DOHH2 (cell line): ENCODE measurements around the gene MYO7B.
"Not testable (repeated sequence)": the region's sequence is repeated elsewhere in the genome, so short reads cannot be mapped to it uniquely, and the experiment has no call there.

Source experiments
- H3F3A ChIP-seq: fragments of 200-600 bp; sonication (generic), shearing (Covaris generic); 2 replicates; pipeline ENCODE4 v1.6.0; 2016; ENCODE audit warnings: antibody characterized with exemption, mild to moderate bottlenecking; ENCODE audit not compliant: control insufficient read depth, insufficient read depth
- H3K27ac ChIP-seq: fragments of 200-600 bp; sonication (generic); 2 replicates; pipeline ENCODE4 v1.5.1; 2014; ENCODE audit warnings: low read depth, mild to moderate bottlenecking, low read length, moderate library complexity
- H3K27me3 ChIP-seq: fragments of 200-600 bp; sonication (generic); 2 replicates; pipeline ENCODE4 v1.6.1; 2014; ENCODE audit warnings: mild to moderate bottlenecking, low read length, mixed read lengths; ENCODE audit not compliant: control insufficient read depth
- H3K36me3 ChIP-seq: fragments of 200-600 bp; sonication (generic); 2 replicates; pipeline ENCODE4 v1.6.1; 2014; ENCODE audit warnings: mild to moderate bottlenecking, low read length, moderate library complexity, mixed read lengths; ENCODE audit not compliant: control insufficient read depth
- H3K4me1 ChIP-seq: fragments of 200-600 bp; sonication (generic); 2 replicates; pipeline ENCODE4 v1.6.1; 2014; ENCODE audit warnings: mild to moderate bottlenecking, low read length, mixed read lengths; ENCODE audit not compliant: control insufficient read depth
- H3K4me2 ChIP-seq: fragments of 200-600 bp; sonication (generic); 2 replicates; pipeline ENCODE4 v1.6.0; 2014; ENCODE audit warnings: mild to moderate bottlenecking, low read length, moderate library complexity
- H3K4me3 ChIP-seq: fragments of 200-600 bp; sonication (generic); 2 replicates; pipeline ENCODE4 v1.5.1; 2014; ENCODE audit warnings: mild to moderate bottlenecking, low read length, mixed read lengths
- H3K79me2 ChIP-seq: fragments of 200-600 bp; sonication (generic); 2 replicates; pipeline ENCODE4 v1.6.1; 2014; ENCODE audit warnings: mild to moderate bottlenecking, low read length, mixed read lengths; ENCODE audit not compliant: control insufficient read depth
- H3K9me2 ChIP-seq: fragments of 200-600 bp; sonication (generic); replicated peaks from 2 replicates; pipeline ENCODE4 v1.6.1; 2014; ENCODE audit warnings: mild to moderate bottlenecking, low read length, mixed read lengths; ENCODE audit not compliant: control insufficient read depth
- H3K9me3 ChIP-seq: fragments of 200-600 bp; sonication (generic); 2 replicates; pipeline ENCODE4 v1.6.1; 2014; ENCODE audit warnings: antibody characterized with exemption, low read length, mixed read lengths; ENCODE audit not compliant: control insufficient read depth, insufficient read depth
- H4K20me1 ChIP-seq: fragments of 200-600 bp; sonication (generic); 2 replicates; pipeline ENCODE4 v1.6.0; 2014; ENCODE audit warnings: low read depth, mild to moderate bottlenecking, antibody characterized with exemption, low read length, moderate library complexity; ENCODE audit not compliant: control insufficient read depth, insufficient read depth
- CTCF ChIP-seq: fragments of 200-600 bp; sonication (generic); IDR thresholded peaks from one replicate; pipeline ENCODE4 v1.5.1; 2014; ENCODE audit warnings: antibody characterized with exemption, mild to moderate bottlenecking, low read depth, low read length; ENCODE audit not compliant: poor library complexity, severe bottlenecking
- EZH2phosphoT487 ChIP-seq: fragments of 200-600 bp; sonication (generic); IDR thresholded peaks from 2 replicates; pipeline ENCODE4 v1.6.1; 2017; ENCODE audit warnings: borderline replicate concordance, mild to moderate bottlenecking, antibody characterized with exemption, low read length, moderate library complexity, mixed read lengths

The MYO7B gene

GRCh38 chr2:127568128-127568527, 32.6 kb downstream of the MYO7B start:
- no peaks in the 10 kb centered on the region for H3K9me2 ChIP-seq
- no peak overlapping the region for H3K4me2 ChIP-seq
- no peaks in the 10 kb centered on the region for H3K36me3 ChIP-seq
- TF ChIP-seq CTCF: no peak
- no peak for TF ChIP-seq EZH2phosphoT487
- no peaks in the 10 kb centered on the region for H3K9me3 ChIP-seq
- peaks cover 3% of the 10 kb centered on the region; the same call in 1 of the 2 replicates for H3K4me1 ChIP-seq
- H3K27me3 ChIP-seq: peaks cover 42% of the 10 kb centered on the region
- H3K27ac ChIP-seq: no peak overlapping the region
- no peaks in the 10 kb centered on the region for H3F3A ChIP-seq
- H3K4me3 ChIP-seq: no peak overlapping the region
- no peaks in the 10 kb centered on the region for H3K79me2 ChIP-seq
- no peaks in the 10 kb centered on the region for H4K20me1 ChIP-seq

DNA sequence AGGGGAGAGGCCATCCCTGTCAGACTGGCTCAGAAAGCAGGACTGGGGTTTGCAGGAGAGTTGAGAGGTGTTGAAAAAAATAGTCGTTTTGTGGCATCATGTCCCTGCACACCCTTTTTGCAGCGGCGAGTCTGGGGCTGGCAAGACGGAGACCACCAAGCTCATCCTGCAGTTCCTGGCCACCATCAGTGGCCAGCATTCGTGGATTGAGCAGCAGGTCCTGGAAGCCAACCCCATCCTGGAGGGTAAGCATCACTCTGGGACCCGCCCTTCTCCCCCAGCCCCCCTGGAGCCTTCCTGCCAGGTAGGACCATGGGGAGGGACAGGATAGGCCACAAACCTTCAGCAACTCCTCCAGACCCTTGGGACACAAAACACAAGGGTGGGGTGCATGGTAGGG, 34.2 kb downstream of the MYO7B start:
- no peaks in the 10 kb centered on the region; the same call in 1 of the 2 replicates for H3F3A ChIP-seq
- TF ChIP-seq CTCF (no peak), EZH2phosphoT487 (no peak)
- no peaks in the 10 kb centered on the region for H3K9me2 ChIP-seq
- peaks cover 5% of the 10 kb centered on the region for H3K4me1 ChIP-seq
- H3K4me3 ChIP-seq: no peak overlapping the region
- H3K4me2 ChIP-seq: no peak overlapping the region
- no peaks in the 10 kb centered on the region for H3K36me3 ChIP-seq
- peaks cover 42% of the 10 kb centered on the region for H3K27me3 ChIP-seq
- no peaks in the 10 kb centered on the region for H3K9me3 ChIP-seq
- no peaks in the 10 kb centered on the region for H4K20me1 ChIP-seq
- no peaks in the 10 kb centered on the region for H3K79me2 ChIP-seq
- H3K27ac ChIP-seq: no peak overlapping the region

DNA sequence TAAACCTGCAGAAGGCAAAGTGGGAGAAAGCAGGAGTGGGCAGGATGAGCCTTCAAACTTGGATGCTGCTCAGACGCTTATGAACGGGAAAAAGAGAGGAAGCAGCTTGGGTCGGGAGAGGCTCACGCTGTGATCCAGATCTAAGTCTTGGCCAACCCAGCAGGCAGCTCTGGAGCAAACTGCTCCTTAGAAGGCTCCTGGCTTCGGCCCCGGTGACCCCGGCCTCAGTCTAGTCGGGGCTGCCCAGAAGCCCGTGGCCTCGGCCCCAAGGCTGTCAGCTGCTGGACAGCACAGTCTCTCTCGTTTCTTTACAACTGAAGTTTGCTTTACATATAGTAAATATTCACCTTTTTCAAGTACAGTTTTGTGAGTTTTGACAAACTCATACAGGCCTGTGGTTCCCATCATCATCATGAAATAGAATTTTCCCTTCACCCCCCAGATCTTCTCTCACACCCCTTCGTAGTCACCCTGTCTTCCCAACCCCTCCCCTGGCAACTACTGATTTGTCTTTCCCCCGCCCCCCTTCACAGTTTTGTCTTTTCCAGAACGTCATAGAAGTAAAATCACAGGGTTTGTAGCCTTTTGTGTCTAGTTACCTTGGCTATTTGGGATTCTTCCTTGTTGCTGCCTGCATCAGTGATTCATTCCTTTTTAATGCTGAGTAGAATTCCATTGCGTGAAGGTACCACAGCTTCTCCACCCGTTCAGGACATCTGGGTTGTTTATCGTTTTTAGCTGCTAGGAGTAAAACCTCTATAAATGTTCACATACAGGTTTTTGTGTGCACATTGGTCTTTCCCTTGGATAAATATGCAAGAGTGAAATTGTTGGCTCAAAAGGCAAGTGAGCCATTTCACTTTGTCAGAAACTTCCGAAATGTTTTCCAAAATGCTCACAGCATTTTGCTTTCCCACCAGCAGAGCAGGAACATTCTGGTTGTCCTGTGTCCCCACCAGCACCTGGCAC, 35.1 kb downstream of the MYO7B start:
- H3K4me2 ChIP-seq: no peak overlapping the region
- no peaks in the 10 kb centered on the region for H3K9me3 ChIP-seq
- H3K4me1 ChIP-seq: peaks cover 14% of the 10 kb centered on the region
- H3K9me2 ChIP-seq: no peaks in the 10 kb centered on the region
- H4K20me1 ChIP-seq: no peaks in the 10 kb centered on the region
- TF ChIP-seq EZH2phosphoT487 (no peak), CTCF (no peak)
- peaks cover 44% of the 10 kb centered on the region for H3K27me3 ChIP-seq
- no peak overlapping the region for H3K27ac ChIP-seq
- no peaks in the 10 kb centered on the region for H3K79me2 ChIP-seq
- no peaks in the 10 kb centered on the region for H3K36me3 ChIP-seq
- H3K4me3 ChIP-seq: no peak overlapping the region
- H3F3A ChIP-seq: peaks cover 5% of the 10 kb centered on the region

- not testable (repeated sequence) for H3K9me3 ChIP-seq, H3K4me3 ChIP-seq, H3K79me2 ChIP-seq, H3K4me2 ChIP-seq, H3K27ac ChIP-seq, H4K20me1 ChIP-seq, H3K36me3 ChIP-seq, H3F3A ChIP-seq, H3K9me2 ChIP-seq
- peaks cover 32% of the 10 kb centered on the region for H3K4me1 ChIP-seq
- peaks cover 44% of the 10 kb centered on the region for H3K27me3 ChIP-seq
Measured at GRCh38 chr2:127572352-127572751, 36.9 kb downstream of the MYO7B start.
